ENCODE measurements around the gene MMAA. TPM values are rescaled to one million over a fixed set of nuclear protein-coding genes. Genes with fewer than 3 reads are reported as not detected.
"Not testable (repeated sequence)": the region's sequence is repeated elsewhere in the genome, so short reads cannot be mapped to it uniquely, and the experiment has no call there.

The MMAA gene
- 4.0 and 9.5 TPM in 2 replicates for total RNA-seq (2014; rRNA removed; shearing (Covaris generic); ENCODE audit: low replicate concordance)

- Histone ChIP-seq H4K20me1 (ENCODE audit: insufficient read depth, low read depth, low read length) (no peaks in the 10 kb centered on the region), H2AFZ (ENCODE audit: low read length) (peak within 1 kb of the TSS; percentile 94), H3K9me2 (replicated peaks; ENCODE audit: insufficient read depth, low read length) (no peaks in the 10 kb centered on the region), H3K9ac (ENCODE audit: low read length) (peak within 1 kb of the TSS; percentile 89), H3K27ac (ENCODE audit: low read length) (peak within 1 kb of the TSS; percentile 66), H3K27me3 (ENCODE audit: low read length) (no peaks in the 10 kb centered on the region), H3K9me3 (ENCODE audit: low read length) (no peaks in the 10 kb centered on the region), H3K79me2 (ENCODE audit: low read length) (peaks cover 14% of the 10 kb centered on the region; the same call in 1 of the 2 replicates), H3K4me3 (ENCODE audit: low read length) (peak within 1 kb of the TSS; percentile 82), H3K4me1 (ENCODE audit: low read length) (peaks cover 20% of the 10 kb centered on the region), H3K36me3 (ENCODE audit: insufficient read depth, low read length) (peaks cover 4% of the 10 kb centered on the region; the same call in 1 of the 2 replicates), H3K4me2 (ENCODE audit: low read depth, low read length, poor library complexity, severe bottlenecking) (peak within 1 kb of the TSS; percentile 90)
- DNase-seq = peak; percentile 99
These were observed at the start of gene MMAA for GRCh38 chr4:145618932-145619638. MMAA (plus strand) TSS chr4:145619385; CDS start chr4:145639140, 19,755 bp downstream.

GRCh38 chr4:145574546-145574945 lies 44.6 kb upstream of the MMAA start:
- H3K79me2 ChIP-seq (ENCODE audit: low read length); H3K4me3 ChIP-seq (ENCODE audit: low read length); H3K36me3 ChIP-seq (ENCODE audit: insufficient read depth, low read length); DNase-seq; H3K27ac ChIP-seq (ENCODE audit: low read length); H2AFZ ChIP-seq (ENCODE audit: low read length); H3K9ac ChIP-seq (ENCODE audit: low read length); H4K20me1 ChIP-seq (ENCODE audit: insufficient read depth, low read depth, low read length); H3K4me2 ChIP-seq (ENCODE audit: low read depth, low read length, poor library complexity, severe bottlenecking); H3K4me1 ChIP-seq (ENCODE audit: low read length); H3K27me3 ChIP-seq (ENCODE audit: low read length); H3K9me2 ChIP-seq (replicated peaks; ENCODE audit: insufficient read depth, low read length); H3K9me3 ChIP-seq (ENCODE audit: low read length): not testable (repeated sequence)

GRCh38 chr4:145580906-145581305 lies 38.3 kb upstream of the MMAA start:
- no peak for DNase-seq
- Histone ChIP-seq H3K9me2 (replicated peaks; ENCODE audit: insufficient read depth, low read length) (no peaks in the 10 kb centered on the region), H2AFZ (ENCODE audit: low read length) (no peak overlapping the region), H3K27ac (ENCODE audit: low read length) (no peak overlapping the region), H3K36me3 (ENCODE audit: insufficient read depth, low read length) (no peaks in the 10 kb centered on the region), H3K9me3 (ENCODE audit: low read length) (no peaks in the 10 kb centered on the region), H3K27me3 (ENCODE audit: low read length) (no peaks in the 10 kb centered on the region), H3K79me2 (ENCODE audit: low read length) (no peaks in the 10 kb centered on the region), H3K4me1 (ENCODE audit: low read length) (no peaks in the 10 kb centered on the region), H3K4me3 (ENCODE audit: low read length) (no peak overlapping the region), H3K9ac (ENCODE audit: low read length) (no peak overlapping the region), H3K4me2 (ENCODE audit: low read depth, low read length, poor library complexity, severe bottlenecking) (no peak overlapping the region), H4K20me1 (ENCODE audit: insufficient read depth, low read depth, low read length) (no peaks in the 10 kb centered on the region)

- Histone ChIP-seq H3K4me1 (ENCODE audit: low read length) (no peaks in the 10 kb centered on the region; the same call in 1 of the 2 replicates), H3K9ac (ENCODE audit: low read length) (no peak overlapping the region), H3K9me3 (ENCODE audit: low read length) (no peaks in the 10 kb centered on the region), H3K4me2 (ENCODE audit: low read depth, low read length, poor library complexity, severe bottlenecking) (no peak overlapping the region), H3K27ac (ENCODE audit: low read length) (no peak overlapping the region), H3K4me3 (ENCODE audit: low read length) (no peak overlapping the region), H3K27me3 (ENCODE audit: low read length) (no peaks in the 10 kb centered on the region), H4K20me1 (ENCODE audit: insufficient read depth, low read depth, low read length) (no peaks in the 10 kb centered on the region), H3K36me3 (ENCODE audit: insufficient read depth, low read length) (no peaks in the 10 kb centered on the region), H2AFZ (ENCODE audit: low read length) (no peak overlapping the region), H3K79me2 (ENCODE audit: low read length) (no peaks in the 10 kb centered on the region), H3K9me2 (replicated peaks; ENCODE audit: insufficient read depth, low read length) (no peaks in the 10 kb centered on the region)
- no peak for DNase-seq
These were observed 35.8 kb upstream of the MMAA start for GRCh38 chr4:145583191-145584055.

GRCh38 chr4:145587088-145587754 lies 32.0 kb upstream of the MMAA start:
- Histone ChIP-seq H3K27ac (ENCODE audit: low read length) (no peak overlapping the region), H3K79me2 (ENCODE audit: low read length) (no peaks in the 10 kb centered on the region)
- no peak for DNase-seq

GRCh38 chr4:145589381-145589780 lies 29.8 kb upstream of the MMAA start:
- H3K79me2 ChIP-seq (ENCODE audit: low read length); H3K4me3 ChIP-seq (ENCODE audit: low read length); H3K9me2 ChIP-seq (replicated peaks; ENCODE audit: insufficient read depth, low read length); H3K36me3 ChIP-seq (ENCODE audit: insufficient read depth, low read length); H3K27me3 ChIP-seq (ENCODE audit: low read length); H3K9ac ChIP-seq (ENCODE audit: low read length); H3K4me1 ChIP-seq (ENCODE audit: low read length); H2AFZ ChIP-seq (ENCODE audit: low read length); H3K27ac ChIP-seq (ENCODE audit: low read length); H3K9me3 ChIP-seq (ENCODE audit: low read length); DNase-seq; H3K4me2 ChIP-seq (ENCODE audit: low read depth, low read length, poor library complexity, severe bottlenecking); H4K20me1 ChIP-seq (ENCODE audit: insufficient read depth, low read depth, low read length): not testable (repeated sequence)

More at GRCh38 chr4:145587088-145587754, 32.0 kb upstream of the MMAA start:
- Histone ChIP-seq H3K9me3 (ENCODE audit: low read length) (no peaks in the 10 kb centered on the region), H3K9me2 (replicated peaks; ENCODE audit: insufficient read depth, low read length) (no peaks in the 10 kb centered on the region), H3K4me2 (ENCODE audit: low read depth, low read length, poor library complexity, severe bottlenecking) (no peak overlapping the region), H2AFZ (ENCODE audit: low read length) (no peak overlapping the region), H3K27me3 (ENCODE audit: low read length) (no peaks in the 10 kb centered on the region), H3K4me1 (ENCODE audit: low read length) (no peaks in the 10 kb centered on the region; the same call in 1 of the 2 replicates), H4K20me1 (ENCODE audit: insufficient read depth, low read depth, low read length) (no peaks in the 10 kb centered on the region), H3K9ac (ENCODE audit: low read length) (no peak overlapping the region), H3K4me3 (ENCODE audit: low read length) (no peak overlapping the region), H3K36me3 (ENCODE audit: insufficient read depth, low read length) (no peaks in the 10 kb centered on the region)

- no peak for DNase-seq
- Histone ChIP-seq H4K20me1 (ENCODE audit: insufficient read depth, low read depth, low read length) (no peaks in the 10 kb centered on the region), H3K79me2 (ENCODE audit: low read length) (no peaks in the 10 kb centered on the region), H3K4me3 (ENCODE audit: low read length) (no peak overlapping the region), H3K4me1 (ENCODE audit: low read length) (no peaks in the 10 kb centered on the region; the same call in 1 of the 2 replicates), H3K27ac (ENCODE audit: low read length) (no peak overlapping the region), H3K4me2 (ENCODE audit: low read depth, low read length, poor library complexity, severe bottlenecking) (no peak overlapping the region), H3K9me3 (ENCODE audit: low read length) (no peaks in the 10 kb centered on the region), H3K36me3 (ENCODE audit: insufficient read depth, low read length) (no peaks in the 10 kb centered on the region), H3K27me3 (ENCODE audit: low read length) (no peaks in the 10 kb centered on the region), H3K9me2 (replicated peaks; ENCODE audit: insufficient read depth, low read length) (no peaks in the 10 kb centered on the region), H3K9ac (ENCODE audit: low read length) (no peak overlapping the region), H2AFZ (ENCODE audit: low read length) (no peak overlapping the region)
These were observed 29.1 kb upstream of the MMAA start for GRCh38 chr4:145589916-145590702.
